OCI-LY3 (cell line): ENCODE measurements around the gene NLGN1.

Experiments used
- H2AFZ ChIP-seq: fragments of 200-600, 300-600 bp; shearing (Covaris generic); 2 replicates; pipeline ENCODE4 v1.6.0; 2014; ENCODE audit warnings: antibody characterized with exemption, low read depth, low read length
- H3K27ac ChIP-seq: fragments of 200-600, 300-600 bp; sonication (generic); 2 replicates; pipeline ENCODE4 v1.5.1; 2014; ENCODE audit warnings: mild to moderate bottlenecking, low read length, moderate library complexity, mixed read lengths
- H3K27me3 ChIP-seq: fragments of 200-600, 300-600 bp; sonication (generic); 2 replicates; pipeline ENCODE4 v1.6.1; 2014; ENCODE audit warnings: low read depth, low read length, mixed read lengths
- H3K36me3 ChIP-seq: fragments of 200-600, 300-600 bp; sonication (generic); replicated peaks from 2 replicates; pipeline ENCODE3; 2014; ENCODE audit warnings: low read depth, low read length, mixed read lengths
- H3K4me1 ChIP-seq: fragments of 300-600, 200-600 bp; sonication (generic); 2 replicates; pipeline ENCODE4 v1.6.1; 2014; ENCODE audit warnings: low read length, mixed read lengths
- H3K4me2 ChIP-seq: fragments of 200-600, 300-600 bp; sonication (generic); 2 replicates; pipeline ENCODE4 v1.6.1; 2014; ENCODE audit warnings: low read length, mixed read lengths
- H3K4me3 ChIP-seq: fragments of 300-600, 200-600 bp; sonication (generic); 2 replicates; pipeline ENCODE4 v1.5.1; 2014; ENCODE audit warnings: antibody characterized with exemption, mild to moderate bottlenecking, low read length, moderate library complexity
- H3K79me2 ChIP-seq: fragments of 300-600, 200-600 bp; shearing (Covaris generic); 2 replicates; pipeline ENCODE4 v1.6.1; 2014; ENCODE audit warnings: mild to moderate bottlenecking, low read length, mixed read lengths
- H3K9ac ChIP-seq: fragments of 300-600, 200-600 bp; shearing (Covaris generic); 2 replicates; pipeline ENCODE4 v1.6.0; 2014; ENCODE audit warnings: mild to moderate bottlenecking, low read length, moderate library complexity
- H3K9me3 ChIP-seq: fragments of 200-600, 300-600 bp; shearing (Covaris generic); 2 replicates; pipeline ENCODE4 v1.6.1; 2014; ENCODE audit warnings: low read length, mixed read lengths; ENCODE audit not compliant: insufficient read depth
- H4K20me1 ChIP-seq: fragments of 200-600, 300-600 bp; sonication (generic); 2 replicates; pipeline ENCODE4 v1.6.1; 2016; ENCODE audit warnings: low read length, mixed read lengths; ENCODE audit not compliant: insufficient read depth
- CTCF ChIP-seq: fragments of 200-600, 300-600 bp; sonication (generic); IDR thresholded peaks from 2 replicates; pipeline ENCODE4 v1.5.1; 2014; ENCODE audit warnings: antibody characterized with exemption, low read length, low read depth
- EZH2phosphoT487 ChIP-seq: fragments of 200-600 bp; shearing (Covaris generic); IDR thresholded peaks from 2 replicates; pipeline ENCODE4 v1.6.1; 2018; ENCODE audit warnings: antibody characterized with exemption, mixed run types, low read depth

Gene NLGN1

DNA sequence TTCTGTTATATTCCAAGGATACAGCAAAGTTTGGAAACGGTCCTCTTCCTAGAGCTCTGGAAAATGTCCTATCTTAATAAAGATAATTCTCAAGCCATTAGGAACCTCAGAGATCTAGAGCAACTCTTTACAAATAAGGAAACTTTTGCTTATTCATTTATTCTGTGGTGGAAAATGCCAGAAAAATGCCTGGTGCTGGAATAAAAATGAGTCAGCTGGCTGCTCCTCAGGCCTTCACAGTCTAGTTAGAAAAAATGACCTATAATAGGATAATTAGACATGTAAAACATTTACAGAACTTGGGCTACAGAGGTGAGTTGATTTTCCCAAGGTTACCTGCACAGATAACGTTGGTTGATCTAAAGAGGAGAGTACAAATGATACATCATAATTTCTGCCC, 372.5 kb downstream of the NLGN1 start:
- Histone ChIP-seq H3K9ac (no peak overlapping the region), H3K27me3 (no peaks in the 10 kb centered on the region), H4K20me1 (no peaks in the 10 kb centered on the region)

GRCh38 chr3:173770796-173771573, 373.4 kb downstream of the NLGN1 start:
- Histone ChIP-seq H2AFZ (no peak overlapping the region), H4K20me1 (no peaks in the 10 kb centered on the region), H3K27me3 (no peaks in the 10 kb centered on the region), H3K4me1 (no peaks in the 10 kb centered on the region), H3K79me2 (no peaks in the 10 kb centered on the region), H3K36me3 (no peaks in the 10 kb centered on the region), H3K9me3 (no peaks in the 10 kb centered on the region), H3K27ac (no peak overlapping the region), H3K4me2 (no peak overlapping the region), H3K9ac (no peak overlapping the region), H3K4me3 (no peak overlapping the region)
- TF ChIP-seq EZH2phosphoT487, result no peak

More for the DNA sequence above, 372.5 kb downstream of the NLGN1 start:
- no peaks in the 10 kb centered on the region for H3K36me3 ChIP-seq
- no peaks in the 10 kb centered on the region for H3K9me3 ChIP-seq
- TF ChIP-seq CTCF (no peak), EZH2phosphoT487 (no peak)
- no peaks in the 10 kb centered on the region for H3K4me1 ChIP-seq
- H2AFZ ChIP-seq, result no peak overlapping the region
- no peak overlapping the region for H3K27ac ChIP-seq
- no peak overlapping the region for H3K4me2 ChIP-seq
- H3K79me2 ChIP-seq, result no peaks in the 10 kb centered on the region
- H3K4me3 ChIP-seq, result no peak overlapping the region

- Histone ChIP-seq H3K27ac (no peak overlapping the region), H3K79me2 (no peaks in the 10 kb centered on the region), H3K9me3 (no peaks in the 10 kb centered on the region), H3K4me2 (no peak overlapping the region), H3K4me3 (no peak overlapping the region), H4K20me1 (no peaks in the 10 kb centered on the region), H3K9ac (no peak overlapping the region), H3K4me1 (no peaks in the 10 kb centered on the region), H2AFZ (no peak overlapping the region), H3K36me3 (no peaks in the 10 kb centered on the region), H3K27me3 (no peaks in the 10 kb centered on the region)
- TF ChIP-seq EZH2phosphoT487, result no peak
- TF ChIP-seq CTCF, result no peak
Measured at GRCh38 chr3:173773800-173774199, 376.3 kb downstream of the NLGN1 start.

GRCh38 chr3:173774294-173774693, 376.8 kb downstream of the NLGN1 start:
- H3K79me2 ChIP-seq, result no peaks in the 10 kb centered on the region
- H2AFZ ChIP-seq, result no peak overlapping the region
- H3K4me3 ChIP-seq, result no peak overlapping the region
- H3K4me2 ChIP-seq, result no peak overlapping the region
- no peak overlapping the region for H3K9ac ChIP-seq
- H3K9me3 ChIP-seq, result no peaks in the 10 kb centered on the region
- H3K27ac ChIP-seq, result no peak overlapping the region
- H3K36me3 ChIP-seq, result no peaks in the 10 kb centered on the region
- no peaks in the 10 kb centered on the region for H3K27me3 ChIP-seq
- no peak for TF ChIP-seq CTCF
- no peak for TF ChIP-seq EZH2phosphoT487
- H4K20me1 ChIP-seq, result no peaks in the 10 kb centered on the region
- no peaks in the 10 kb centered on the region for H3K4me1 ChIP-seq
